K562 (cell line): ENCODE data around the gene ARHGAP9. TPM values are rescaled to one million over a fixed set of nuclear protein-coding genes. Genes with fewer than 3 reads are reported as not detected.

ENCODE experiments used
- ARNT ChIP-seq, 2 experiments: fragments of 450-650 bp; IDR thresholded peaks; 2 replicates each; pipeline ENCODE4 v1.6.1; 2016; ENCODE audit warnings: mild to moderate bottlenecking in 1 of 2
- ATF3 ChIP-seq, 2 experiments: fragments of 450-650 bp in 1 of 2; sonication (generic) in 1 of 2; formaldehyde crosslinking in 1 of 2; IDR thresholded peaks in 1 of 2; conservative IDR thresholded peaks in 1 of 2; 2 replicates each; pipeline versions ENCODE4 v1.6.1 to v1.8.1; 2016 to 2023; ENCODE audit warnings: mild to moderate bottlenecking in 2 of 2, moderate library complexity in 2 of 2, inconsistent platforms in 1 of 2, missing genetic modification reagents in 1 of 2
- CHD2 ChIP-seq: IDR thresholded peaks from 2 replicates; pipeline ENCODE4 v1.6.1; 2011; ENCODE audit warnings: low read depth, low read length
- DDX20 ChIP-seq: fragments of 450-650 bp; IDR thresholded peaks from 2 replicates; pipeline ENCODE4 v1.6.1; 2016; ENCODE audit warnings: missing genetic modification characterization, low read depth, mild to moderate bottlenecking, missing compliant biosample characterization, moderate library complexity
- GTF2A2 ChIP-seq: IDR thresholded peaks from 2 replicates; pipeline ENCODE4 v1.6.1; 2016; ENCODE audit warnings: mild to moderate bottlenecking, missing genetic modification characterization, missing compliant biosample characterization
- KLF10 ChIP-seq: fragments of 250-450 bp; sonication (Bioruptor Pico); IDR thresholded peaks from 2 replicates; pipeline ENCODE4 v1.6.1; 2021; ENCODE audit warnings: matching md5 sums
- MBD2 ChIP-seq: sonication (generic); IDR thresholded peaks from 2 replicates; pipeline ENCODE4 v1.6.1; 2016; ENCODE audit warnings: low read depth, borderline replicate concordance
- MTA1 ChIP-seq: fragments of 450-650 bp; IDR thresholded peaks from 2 replicates; pipeline ENCODE4 v1.6.1; 2017; ENCODE audit warnings: borderline replicate concordance
- NCOA1 ChIP-seq: fragments of 450-650 bp; IDR thresholded peaks from 2 replicates; pipeline ENCODE4 v1.6.1; 2016; ENCODE audit warnings: low read depth
- NCOA2 ChIP-seq, 2 experiments: fragments of 450-650 bp; IDR thresholded peaks; 2 replicates each; pipeline ENCODE4 v1.6.1; 2018; ENCODE audit warnings: mild to moderate bottlenecking in 2 of 2, moderate library complexity in 1 of 2; ENCODE audit not compliant: partially characterized antibody in 2 of 2
- SRSF3 ChIP-seq: fragments of 200-400 bp; formaldehyde crosslinking; IDR thresholded peaks from 2 replicates; pipeline ENCODE4 v1.6.1; 2016; ENCODE audit warnings: mild to moderate bottlenecking, low read length, moderate library complexity; ENCODE audit not compliant: insufficient read depth
- TAF1 ChIP-seq: IDR thresholded peaks from 2 replicates; pipeline ENCODE4 v1.6.1; 2011; ENCODE audit warnings: mild to moderate bottlenecking, low read length, moderate library complexity; ENCODE audit not compliant: insufficient read depth, control insufficient read depth, severe bottlenecking; ENCODE audit errors: extremely low read depth
- ZNF143 ChIP-seq: sonication (generic); formaldehyde crosslinking; IDR thresholded peaks from 2 replicates; pipeline ENCODE4 v1.9.0; 2022; ENCODE audit warnings: mild to moderate bottlenecking, missing genetic modification reagents
- ZNF766 ChIP-seq: fragments of 200-800 bp; sonication (Bioruptor generic); conservative IDR thresholded peaks from 2 replicates; pipeline ENCODE4 v1.6.1; 2016; ENCODE audit warnings: missing genetic modification characterization, missing compliant biosample characterization
- polyA plus RNA-seq, 8 experiments: library from polyadenylated mRNA; depleted of rRNA in 4 of 8; stranded (reverse) in 5 of 8; unstranded in 3 of 8; fragments of >200 nt; fragmentation: Nextera tagmentation in 2 of 8; fragmentation: Illumina TruSeq in 1 of 8; extraction: Ambion mirVana in 2 of 8; extraction: Trizol in 1 of 8; gene quantifications; 2 replicates each; pipeline versions ENCODE4 v1.2.1 to v1.2.3, GENCODE V29; 2011 to 2014; ENCODE audit warnings: inconsistent platforms in 1 of 8, missing spikeins in 1 of 8
- total RNA-seq, 7 experiments: library from RNA; depleted of rRNA in 6 of 7; stranded (reverse); fragments of >200 nt in 6 of 7; fragmentation: Illumina TruSeq in 2 of 7; extraction: Trizol in 2 of 7; gene quantifications; 2 replicates each; pipeline versions ENCODE4 v1.2.1 to v1.2.3, GENCODE V29; 2011 to 2021; ENCODE audit warnings: low replicate concordance in 1 of 7
- TF ChIP-seq, protein P1 (sequence below): sonication (generic); formaldehyde crosslinking; IDR thresholded peaks from 2 replicates; pipeline ENCODE4 v1.8.0; 2022; ENCODE audit warnings: mild to moderate bottlenecking, missing genetic modification reagents

ARHGAP9 gene
- total and polyA plus RNA-seq, 9 of the 15 experiments (the other 6 are each of a cell fraction or from before 2014, with no cell fraction given): 1.5 to 10.2 (median 5.1) TPM

GRCh38 chr12:57459055-57459749 lies 20.5 kb downstream of the ARHGAP9 start (continued):
- 0 out of 4 replicates have a peak, but pooled peaks of 1 of the 2 experiments have one; percentile 55 for TF ChIP-seq ARNT (IDR thresholded peaks at IDR 0.05)
- peak; percentile 46; the same call in 1 of the 2 replicates for TF ChIP-seq MTA1
- TF ChIP-seq SRSF3: no peak
- no peak for TF ChIP-seq DDX20 (tag)
- no peak for TF ChIP-seq ATF3 (IDR thresholded peaks at IDR 0.05)
- TF ChIP-seq ATF3 (CRISPR knock-in tag; conservative IDR thresholded peaks at IDR 0.05): peak; percentile 50; the same call in 1 of the 2 replicates
- 0 out of 2 replicates have a peak, but pooled peaks have one; percentile 13 for TF ChIP-seq NCOA1
- no peak for TF ChIP-seq GTF2A2 (tag)
- peak; percentile 45; the same call in 1 of the 2 replicates for TF ChIP-seq ZNF143
- TF ChIP-seq KLF10 (CRISPR knock-in tag): no peak
- TF ChIP-seq TAF1: peak; percentile 33
- TF ChIP-seq NCOA2 (IDR thresholded peaks at IDR 0.05; ENCODE audit: partially characterized antibody in 2 of 2): no peak
- TF ChIP-seq, protein P1, sequence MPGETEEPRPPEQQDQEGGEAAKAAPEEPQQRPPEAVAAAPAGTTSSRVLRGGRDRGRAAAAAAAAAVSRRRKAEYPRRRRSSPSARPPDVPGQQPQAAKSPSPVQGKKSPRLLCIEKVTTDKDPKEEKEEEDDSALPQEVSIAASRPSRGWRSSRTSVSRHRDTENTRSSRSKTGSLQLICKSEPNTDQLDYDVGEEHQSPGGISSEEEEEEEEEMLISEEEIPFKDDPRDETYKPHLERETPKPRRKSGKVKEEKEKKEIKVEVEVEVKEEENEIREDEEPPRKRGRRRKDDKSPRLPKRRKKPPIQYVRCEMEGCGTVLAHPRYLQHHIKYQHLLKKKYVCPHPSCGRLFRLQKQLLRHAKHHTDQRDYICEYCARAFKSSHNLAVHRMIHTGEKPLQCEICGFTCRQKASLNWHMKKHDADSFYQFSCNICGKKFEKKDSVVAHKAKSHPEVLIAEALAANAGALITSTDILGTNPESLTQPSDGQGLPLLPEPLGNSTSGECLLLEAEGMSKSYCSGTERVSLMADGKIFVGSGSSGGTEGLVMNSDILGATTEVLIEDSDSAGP (CRISPR knock-in tag): peak; percentile 13; the same call in 1 of the 2 replicates
- TF ChIP-seq ZNF766 (CRISPR knock-in tag): no peak; the same call in 1 of the 2 replicates
- TF ChIP-seq MBD2: peak; percentile 39; the same call in 1 of the 2 replicates
- no peak for TF ChIP-seq CHD2
